Suprapubic skin (tissue), 3 donors: Measurements from ENCODE around the gene HNRNPM.

Source experiments
- POLR2A ChIP-seq, 2 donors: fragments of 450-650 bp; IDR thresholded peaks; one replicate each; pipeline ENCODE4 v1.6.1; 2017; ENCODE audit warnings: antibody characterized with exemption in 2 of 2, mild to moderate bottlenecking in 2 of 2, moderate library complexity in 2 of 2
- TF ChIP-seq, protein P1 (sequence below), 2 donors: fragments of 200-600 bp in 1 of 2; fragments of 450-650 bp in 1 of 2; sonication (generic) in 1 of 2; IDR thresholded peaks; one replicate each; pipeline ENCODE4 v1.5.1; 2016 to 2019; ENCODE audit warnings: antibody characterized with exemption in 2 of 2, mild to moderate bottlenecking in 1 of 2, moderate library complexity in 1 of 2

DNA sequence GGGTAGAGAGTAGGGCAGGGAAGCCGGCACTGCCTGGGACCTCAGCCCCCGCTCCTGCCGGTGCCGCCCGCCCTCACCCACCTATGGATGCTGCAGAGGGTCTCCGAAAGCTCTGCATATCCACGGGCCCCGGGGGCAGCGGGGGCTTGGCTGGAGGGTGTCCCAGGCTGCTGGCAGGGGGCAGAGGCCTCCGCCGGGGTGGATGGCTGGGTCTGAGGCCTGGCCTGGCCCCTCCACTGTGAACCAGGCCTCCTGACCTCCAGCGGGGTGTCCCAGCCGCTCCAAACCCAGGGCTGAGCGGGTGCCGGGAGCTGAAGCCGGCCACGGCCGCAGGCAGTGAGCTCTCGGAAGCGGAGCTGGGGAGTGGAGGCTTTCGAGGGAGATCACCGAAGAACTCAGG is 53.5 kb downstream of the HNRNPM start:
- TF ChIP-seq, protein P1, sequence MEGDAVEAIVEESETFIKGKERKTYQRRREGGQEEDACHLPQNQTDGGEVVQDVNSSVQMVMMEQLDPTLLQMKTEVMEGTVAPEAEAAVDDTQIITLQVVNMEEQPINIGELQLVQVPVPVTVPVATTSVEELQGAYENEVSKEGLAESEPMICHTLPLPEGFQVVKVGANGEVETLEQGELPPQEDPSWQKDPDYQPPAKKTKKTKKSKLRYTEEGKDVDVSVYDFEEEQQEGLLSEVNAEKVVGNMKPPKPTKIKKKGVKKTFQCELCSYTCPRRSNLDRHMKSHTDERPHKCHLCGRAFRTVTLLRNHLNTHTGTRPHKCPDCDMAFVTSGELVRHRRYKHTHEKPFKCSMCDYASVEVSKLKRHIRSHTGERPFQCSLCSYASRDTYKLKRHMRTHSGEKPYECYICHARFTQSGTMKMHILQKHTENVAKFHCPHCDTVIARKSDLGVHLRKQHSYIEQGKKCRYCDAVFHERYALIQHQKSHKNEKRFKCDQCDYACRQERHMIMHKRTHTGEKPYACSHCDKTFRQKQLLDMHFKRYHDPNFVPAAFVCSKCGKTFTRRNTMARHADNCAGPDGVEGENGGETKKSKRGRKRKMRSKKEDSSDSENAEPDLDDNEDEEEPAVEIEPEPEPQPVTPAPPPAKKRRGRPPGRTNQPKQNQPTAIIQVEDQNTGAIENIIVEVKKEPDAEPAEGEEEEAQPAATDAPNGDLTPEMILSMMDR (IDR thresholded peaks at IDR 0.05) = no peak
- no peak for TF ChIP-seq POLR2A (IDR thresholded peaks at IDR 0.05)
